Limb (tissue), 2 donors: ENCODE measurements around the gene PEA15.

Source experiments
- DNase-seq, 2 donors: peaks; one replicate each; pipeline ENCODE4 v3.0.0-alpha.2; 2016; ENCODE audit errors: extremely low spot score in 2 of 2

Gene PEA15, protein sequence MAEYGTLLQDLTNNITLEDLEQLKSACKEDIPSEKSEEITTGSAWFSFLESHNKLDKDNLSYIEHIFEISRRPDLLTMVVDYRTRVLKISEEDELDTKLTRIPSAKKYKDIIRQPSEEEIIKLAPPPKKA

GRCh38 chr1:160205242-160206035 lies at the start of gene PEA15:
PEA15 (plus strand) TSS chr1:160205384; CDS start chr1:160211545, 6,161 bp downstream.
- peak; percentile 43 to 94 for DNase-seq

GRCh38 chr1:160156361-160156760 lies 48.8 kb upstream of the PEA15 start:
- no peak for DNase-seq

DNA sequence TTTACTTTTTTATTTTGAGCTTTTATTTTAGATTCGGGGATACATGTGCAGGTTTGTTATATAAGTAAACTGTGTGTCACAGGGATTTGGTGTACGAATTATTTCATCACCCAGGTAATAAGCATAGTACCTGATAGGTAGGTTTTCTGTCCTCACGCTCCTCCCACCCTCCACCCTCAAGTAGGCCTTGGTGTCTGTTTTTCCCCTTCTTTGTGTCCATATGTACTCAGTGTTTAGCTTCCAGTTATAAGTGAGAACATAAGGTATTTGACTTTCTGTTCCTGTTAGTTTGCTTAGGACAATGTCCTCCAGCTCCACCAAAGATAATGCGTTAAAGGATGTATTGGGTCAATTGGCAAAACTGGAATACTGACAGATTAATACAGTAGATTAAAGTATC lies 48.0 kb upstream of the PEA15 start:
- no peak for DNase-seq

DNA sequence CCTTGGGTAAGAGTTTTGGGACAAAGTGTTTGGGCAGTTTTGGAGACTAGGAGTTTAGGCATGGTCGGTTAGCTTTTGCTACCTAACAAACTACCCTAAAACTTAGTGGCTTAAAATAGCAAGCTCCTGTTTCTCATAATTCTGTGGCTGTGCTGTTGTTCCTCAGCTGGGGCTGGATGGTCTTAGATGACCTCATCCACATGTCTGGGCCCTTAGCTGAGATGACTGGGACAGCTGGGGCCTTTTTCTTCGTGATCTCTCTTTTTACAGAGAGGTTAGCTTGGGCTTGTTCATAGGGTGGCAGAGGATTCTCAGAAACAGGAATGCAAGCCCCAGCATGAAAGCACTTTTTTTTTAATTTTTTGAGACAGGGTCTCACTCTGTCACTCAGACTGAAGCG lies 47.2 kb upstream of the PEA15 start:
- no peak for DNase-seq

DNA sequence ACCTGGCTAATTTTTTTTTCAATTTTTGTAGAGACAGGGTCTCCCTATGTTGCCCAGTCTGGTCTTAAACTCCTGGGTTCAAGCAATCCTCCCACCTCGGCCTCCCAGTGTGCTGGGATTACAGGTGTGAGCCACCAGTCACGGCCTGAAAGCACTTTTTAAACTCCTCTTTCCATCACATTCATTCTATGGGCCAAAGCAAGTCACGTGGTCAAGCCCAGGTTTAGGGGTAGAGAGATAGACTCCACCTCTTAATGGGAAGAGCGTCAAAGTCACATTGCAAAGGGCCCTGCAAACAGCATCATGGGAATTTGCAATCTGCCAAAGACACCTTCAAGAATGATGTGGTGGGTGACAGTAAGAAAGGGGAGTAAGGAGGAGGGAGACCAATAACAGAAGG lies 46.6 kb upstream of the PEA15 start:
- no peak for DNase-seq

- no peak for DNase-seq
Measured at GRCh38 chr1:160159846-160160245, 45.3 kb upstream of the PEA15 start.

DNA sequence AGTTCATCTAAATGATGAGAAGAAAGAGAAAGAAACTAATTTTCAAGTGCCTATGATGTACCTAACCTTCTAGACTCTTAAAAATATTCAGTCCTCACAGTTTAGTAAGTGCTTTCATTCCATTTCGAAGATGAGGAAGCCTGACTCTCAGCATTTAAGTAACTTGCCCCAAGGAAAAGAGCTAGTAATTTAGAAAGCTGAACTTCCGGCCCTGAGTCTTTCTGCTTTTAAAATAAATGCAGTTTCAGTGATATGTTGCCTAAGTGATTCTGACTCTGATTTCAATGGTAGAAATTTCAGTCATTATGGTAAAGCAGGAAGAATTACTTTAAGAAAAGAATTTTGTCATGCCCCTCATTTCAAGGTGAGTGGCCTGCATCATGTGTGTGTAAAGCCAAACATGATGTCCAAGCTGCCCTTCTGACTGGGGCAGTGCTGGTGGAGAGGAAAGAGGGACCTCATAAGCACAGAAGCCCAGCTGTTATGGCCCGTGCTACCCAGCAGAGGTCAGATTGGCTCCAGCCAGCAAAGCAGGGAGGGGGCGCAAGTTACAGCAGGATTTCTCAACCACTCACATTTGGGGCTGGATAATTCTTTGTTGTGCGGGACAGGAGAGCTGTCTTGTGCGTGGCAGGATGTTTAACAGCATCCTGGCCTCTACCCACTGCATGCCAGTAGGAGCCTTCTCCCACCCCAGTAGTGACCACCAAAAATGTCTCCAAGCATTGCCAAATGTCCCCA lies 43.0 kb upstream of the PEA15 start:
- DNase-seq, result no peak

GRCh38 chr1:160162931-160163330 lies 42.3 kb upstream of the PEA15 start:
- DNase-seq, result no peak

GRCh38 chr1:160163615-160164014 lies 41.6 kb upstream of the PEA15 start:
- DNase-seq, result no peak

DNA sequence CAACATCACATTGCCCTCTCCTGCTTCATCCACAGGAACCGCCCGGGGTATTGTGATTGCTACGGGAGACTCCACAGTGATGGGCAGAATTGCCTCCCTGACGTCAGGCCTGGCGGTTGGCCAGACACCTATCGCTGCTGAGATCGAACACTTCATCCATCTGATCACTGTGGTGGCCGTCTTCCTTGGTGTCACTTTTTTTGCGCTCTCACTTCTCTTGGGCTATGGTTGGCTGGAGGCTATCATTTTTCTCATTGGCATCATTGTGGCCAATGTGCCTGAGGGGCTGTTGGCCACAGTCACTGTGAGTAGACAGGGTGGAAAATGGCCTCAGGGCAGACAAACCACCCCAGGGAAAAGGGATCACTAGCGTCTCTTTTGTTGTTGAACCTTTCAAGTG lies 41.1 kb upstream of the PEA15 start:
- no peak for DNase-seq

DNA sequence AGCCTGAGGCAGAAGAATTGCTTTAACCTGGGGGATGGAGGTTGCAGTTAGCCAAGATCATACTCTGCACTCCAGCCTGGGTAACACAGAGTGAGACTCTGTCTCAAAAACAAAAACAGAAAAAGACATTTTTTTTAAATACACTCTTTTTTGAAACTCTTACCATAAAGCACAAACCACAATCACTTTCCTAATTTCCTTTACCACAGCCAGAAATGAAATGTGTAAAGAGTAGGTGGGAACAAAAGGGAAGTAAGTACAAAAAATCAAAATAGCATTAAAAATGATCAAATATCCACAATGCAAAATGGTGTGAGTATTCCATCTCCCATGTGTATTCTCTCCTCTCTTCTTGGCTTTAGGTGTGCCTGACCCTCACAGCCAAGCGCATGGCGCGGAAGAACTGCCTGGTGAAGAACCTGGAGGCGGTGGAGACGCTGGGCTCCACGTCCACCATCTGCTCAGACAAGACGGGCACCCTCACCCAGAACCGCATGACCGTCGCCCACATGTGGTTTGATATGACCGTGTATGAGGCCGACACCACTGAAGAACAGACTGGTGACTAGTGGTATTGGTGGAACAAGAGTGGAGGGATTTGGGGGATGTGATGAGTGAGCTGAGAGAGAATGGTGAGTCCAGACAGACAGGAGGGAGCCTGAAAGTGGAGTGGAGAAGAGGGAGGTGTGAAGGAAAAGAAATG lies 38.9 kb upstream of the PEA15 start:
- DNase-seq, result no peak

DNA sequence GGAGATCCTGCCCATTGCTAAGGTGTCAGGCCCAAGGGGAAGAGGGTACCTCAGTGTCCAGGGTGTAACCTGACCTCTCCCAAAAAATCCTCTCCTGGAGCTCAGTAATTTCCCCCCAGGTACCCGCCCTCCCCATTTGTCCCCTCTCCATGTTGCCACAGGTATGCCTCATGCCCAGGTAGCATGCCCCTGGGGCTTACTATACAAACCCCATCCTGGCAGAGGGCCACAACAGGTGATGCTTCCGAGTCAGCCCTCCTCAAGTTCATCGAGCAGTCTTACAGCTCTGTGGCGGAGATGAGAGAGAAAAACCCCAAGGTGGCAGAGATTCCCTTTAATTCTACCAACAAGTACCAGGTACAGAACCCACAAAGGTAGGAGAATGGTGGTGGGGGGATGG lies 38.1 kb upstream of the PEA15 start:
- DNase-seq, result no peak

DNA sequence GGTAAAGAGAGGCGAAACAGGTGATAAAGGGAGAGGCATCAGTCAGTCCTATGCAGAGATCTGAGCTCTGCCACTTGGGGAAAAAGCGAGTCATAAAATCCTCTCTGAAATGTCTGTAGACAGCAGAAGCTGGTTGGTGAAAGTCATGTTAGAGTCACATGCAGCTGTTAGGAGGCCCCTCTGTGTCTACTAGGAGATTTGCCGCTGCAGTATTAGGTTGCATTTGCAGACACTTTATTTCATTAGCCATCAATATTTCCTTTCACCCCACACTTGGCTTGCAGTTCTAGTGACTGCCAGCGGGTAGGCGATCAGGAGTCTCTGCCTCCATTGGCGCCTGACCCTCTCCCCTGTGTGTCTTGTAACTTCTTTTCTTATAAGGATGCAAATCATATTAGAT lies 37.6 kb upstream of the PEA15 start:
- peak in 1 of 2 donors; percentile 48 for DNase-seq

- DNase-seq, result no peak
Measured at GRCh38 chr1:160168016-160168415, 37.2 kb upstream of the PEA15 start.

DNA sequence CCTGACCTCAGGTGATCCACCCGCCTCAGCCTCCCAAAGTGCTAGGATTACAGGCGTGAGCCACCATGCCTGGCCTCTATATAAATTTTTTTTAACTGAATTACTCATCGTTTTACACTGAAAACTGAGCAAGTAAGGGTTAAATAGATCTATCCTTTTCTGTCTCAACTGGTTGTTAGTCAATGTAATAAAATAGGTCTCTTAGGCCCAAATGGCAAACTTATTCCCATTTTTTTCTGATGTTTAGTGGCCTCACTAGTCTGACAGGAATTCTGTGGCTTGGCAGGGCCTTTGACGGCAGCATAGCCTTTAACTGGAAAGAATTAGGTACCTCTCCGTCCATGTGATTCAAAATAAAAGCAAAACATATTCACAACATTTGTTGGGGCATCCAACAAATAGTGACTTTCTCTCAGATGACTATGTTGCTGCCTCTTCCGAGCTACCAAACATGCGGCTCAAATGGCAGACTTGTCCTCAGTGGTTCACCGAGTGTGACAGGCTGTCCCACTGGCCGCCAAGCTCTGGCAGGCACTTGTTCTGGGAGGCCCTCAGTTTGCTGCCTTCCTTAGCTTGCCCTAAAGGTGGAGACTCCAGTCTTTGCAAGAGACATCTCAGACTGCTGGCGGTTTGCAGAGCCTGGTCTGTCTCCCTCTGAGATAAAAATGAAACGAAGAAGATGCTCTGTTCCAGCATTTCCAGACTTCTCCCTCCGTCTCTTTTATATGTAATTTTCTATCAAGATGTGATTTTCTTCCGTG lies 36.4 kb upstream of the PEA15 start:
- DNase-seq, result no peak

DNA sequence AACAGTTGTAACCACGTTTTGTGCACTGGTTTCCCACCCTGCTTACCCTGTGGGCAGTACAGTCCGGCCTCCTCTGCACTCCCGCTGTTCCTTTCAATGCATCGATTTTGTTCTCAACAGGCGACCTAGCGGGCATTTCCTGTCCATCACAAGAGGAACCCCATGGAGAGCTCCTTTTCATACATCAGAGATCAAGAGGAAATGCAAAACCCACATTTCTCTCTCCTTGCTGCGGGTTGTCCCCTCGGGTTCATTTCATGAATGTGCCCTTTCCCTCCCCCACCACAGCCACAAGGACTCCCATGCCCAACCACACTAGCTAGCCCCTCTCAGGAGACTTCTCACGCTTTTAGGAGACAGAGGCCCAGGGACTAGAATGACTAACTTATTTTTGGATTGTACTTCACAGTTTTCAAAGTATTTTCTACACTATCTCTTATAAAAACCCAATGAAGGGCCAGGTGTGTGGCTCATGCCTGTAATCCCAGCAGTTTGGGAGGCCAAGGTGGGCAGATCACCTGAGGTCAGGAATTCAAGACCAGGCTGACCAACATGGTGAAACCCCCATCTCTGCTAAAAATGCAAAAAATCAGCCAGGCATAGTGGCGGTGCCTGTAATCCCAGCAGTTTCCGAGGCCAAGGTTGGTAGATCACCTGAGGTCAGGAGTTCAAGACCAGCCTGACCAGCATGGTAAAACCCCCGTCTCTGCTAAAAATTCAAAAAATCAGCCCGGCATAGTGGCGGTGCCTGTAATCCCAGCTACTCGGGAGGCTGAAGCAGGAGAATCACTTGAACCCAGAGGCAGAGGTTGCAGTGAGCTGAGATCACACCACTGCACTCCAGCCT lies 35.4 kb upstream of the PEA15 start:
- no peak for DNase-seq

DNA sequence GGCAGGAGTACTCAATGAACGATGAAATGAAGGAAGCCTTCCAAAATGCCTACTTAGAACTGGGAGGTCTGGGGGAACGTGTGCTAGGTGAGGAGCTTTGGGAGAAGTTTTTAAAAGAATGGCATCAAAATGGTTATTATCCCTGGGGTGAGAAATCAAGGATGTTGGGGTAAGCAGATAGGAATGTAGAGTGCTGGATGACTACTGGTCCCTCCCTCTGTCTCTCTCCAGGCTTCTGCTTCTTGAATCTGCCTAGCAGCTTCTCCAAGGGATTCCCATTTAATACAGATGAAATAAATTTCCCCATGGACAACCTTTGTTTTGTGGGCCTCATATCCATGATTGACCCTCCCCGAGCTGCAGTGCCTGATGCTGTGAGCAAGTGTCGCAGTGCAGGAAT lies 33.8 kb upstream of the PEA15 start:
- no peak for DNase-seq

- DNase-seq, result no peak
Measured at GRCh38 chr1:160171980-160172379, 33.2 kb upstream of the PEA15 start.

DNA sequence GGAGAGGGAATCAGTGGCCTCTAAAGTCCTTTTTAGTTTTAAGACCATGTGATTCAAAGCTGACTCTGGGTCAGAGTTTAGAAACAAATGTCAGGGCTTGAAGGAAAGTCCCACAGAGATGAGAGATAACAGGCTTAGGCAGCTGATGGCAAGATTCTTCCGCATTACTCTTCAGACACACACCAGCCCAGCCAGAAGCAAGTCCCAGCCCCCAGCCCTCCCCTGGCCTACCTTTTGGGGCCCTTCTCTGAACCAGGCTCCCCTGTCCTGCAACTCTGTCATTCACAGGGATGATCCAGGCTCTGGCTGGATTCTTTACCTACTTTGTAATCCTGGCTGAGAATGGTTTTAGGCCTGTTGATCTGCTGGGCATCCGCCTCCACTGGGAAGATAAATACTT lies 28.0 kb upstream of the PEA15 start:
- DNase-seq, result no peak

DNA sequence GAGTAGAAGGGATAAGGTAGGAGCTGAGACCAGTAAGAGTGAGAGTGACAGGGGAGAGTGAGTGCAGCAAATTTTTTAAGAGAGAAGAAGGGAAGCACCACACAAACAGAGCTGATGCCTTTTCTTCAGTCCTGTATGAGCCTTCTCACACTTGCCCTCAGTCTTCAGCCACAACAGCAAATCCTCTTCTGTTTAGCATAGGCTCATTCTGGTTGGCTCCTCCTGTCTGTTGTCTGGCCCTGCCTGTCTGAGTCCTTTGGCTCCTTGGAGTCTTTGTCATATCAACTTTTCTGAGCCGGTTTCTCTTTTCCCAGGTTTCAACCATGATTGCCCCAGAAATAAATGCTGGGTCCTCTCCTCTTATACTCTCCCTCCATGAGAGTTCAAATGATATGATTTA lies 27.5 kb upstream of the PEA15 start:
- DNase-seq, result no peak
